HL-60 (cell line): Measurements from ENCODE around the gene CTNND2.

Source experiments
- DNase-seq, 2 experiments: peaks; one replicate each; pipeline ENCODE4 v3.0.0-alpha.2; 2010 to 2020; ENCODE audit warnings: low read depth in 1 of 2, low spot score in 1 of 2
- H3K27ac ChIP-seq: fragments of 250-450 bp; sonication (Bioruptor Pico); replicated peaks from 2 replicates; pipeline ENCODE4 v1.5.1; 2020; ENCODE audit warnings: mild to moderate bottlenecking, moderate library complexity
- H3K27me3 ChIP-seq: fragments of 250-450 bp; sonication (Bioruptor Pico); 2 replicates; pipeline ENCODE4 v1.5.1; 2021; ENCODE audit warnings: mild to moderate bottlenecking, moderate library complexity; ENCODE audit not compliant: insufficient read depth, poor library complexity, severe bottlenecking
- H3K4me3 ChIP-seq: replicated peaks from 2 replicates; pipeline ENCODE4 v1.5.1; 2011; ENCODE audit warnings: mild to moderate bottlenecking, control low read depth, low read length; ENCODE audit not compliant: insufficient read depth
- GABPA ChIP-seq: IDR thresholded peaks from 2 replicates; pipeline ENCODE4 v1.6.1; 2012; ENCODE audit warnings: low read depth
- POLR2AphosphoS5 ChIP-seq: IDR thresholded peaks from 2 replicates; pipeline ENCODE4 v1.6.1; 2012; ENCODE audit warnings: low read depth
- SPI1 ChIP-seq: IDR thresholded peaks from 2 replicates; pipeline ENCODE4 v1.6.1; 2012; ENCODE audit warnings: low read depth, mild to moderate bottlenecking, borderline replicate concordance
- TF ChIP-seq, protein P1 (sequence below): IDR thresholded peaks from one replicate; pipeline ENCODE4 v1.5.1; 2011; ENCODE audit warnings: low read length, control low read depth, inconsistent platforms; ENCODE audit not compliant: insufficient read depth
- TF ChIP-seq, protein P2 (sequence below): IDR thresholded peaks from 2 replicates; pipeline ENCODE4 v1.6.1; 2012; ENCODE audit warnings: low read depth; ENCODE audit not compliant: insufficient replicate concordance

Gene CTNND2

DNA sequence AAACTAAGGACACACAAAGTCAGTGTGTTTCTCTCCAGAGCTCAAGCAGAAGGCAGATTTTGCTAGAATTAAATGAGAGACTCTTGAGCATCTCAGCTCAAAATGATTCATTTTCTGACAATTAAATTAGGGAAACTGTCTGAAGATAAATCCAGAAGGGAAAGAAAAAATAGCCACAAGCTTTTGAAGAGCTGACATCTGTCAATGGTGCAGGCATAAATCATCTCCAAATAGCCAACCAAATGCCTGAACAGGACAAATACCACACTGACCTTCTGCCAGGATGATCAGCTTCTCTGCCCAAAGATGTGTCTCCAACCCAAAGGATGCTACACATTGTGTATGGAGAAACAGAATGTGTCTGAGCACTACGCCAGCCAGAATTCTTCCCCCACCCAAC, 199.3 kb downstream of the CTNND2 start:
- DNase-seq: no peak
- TF ChIP-seq GABPA: no peak
- TF ChIP-seq, protein P1, sequence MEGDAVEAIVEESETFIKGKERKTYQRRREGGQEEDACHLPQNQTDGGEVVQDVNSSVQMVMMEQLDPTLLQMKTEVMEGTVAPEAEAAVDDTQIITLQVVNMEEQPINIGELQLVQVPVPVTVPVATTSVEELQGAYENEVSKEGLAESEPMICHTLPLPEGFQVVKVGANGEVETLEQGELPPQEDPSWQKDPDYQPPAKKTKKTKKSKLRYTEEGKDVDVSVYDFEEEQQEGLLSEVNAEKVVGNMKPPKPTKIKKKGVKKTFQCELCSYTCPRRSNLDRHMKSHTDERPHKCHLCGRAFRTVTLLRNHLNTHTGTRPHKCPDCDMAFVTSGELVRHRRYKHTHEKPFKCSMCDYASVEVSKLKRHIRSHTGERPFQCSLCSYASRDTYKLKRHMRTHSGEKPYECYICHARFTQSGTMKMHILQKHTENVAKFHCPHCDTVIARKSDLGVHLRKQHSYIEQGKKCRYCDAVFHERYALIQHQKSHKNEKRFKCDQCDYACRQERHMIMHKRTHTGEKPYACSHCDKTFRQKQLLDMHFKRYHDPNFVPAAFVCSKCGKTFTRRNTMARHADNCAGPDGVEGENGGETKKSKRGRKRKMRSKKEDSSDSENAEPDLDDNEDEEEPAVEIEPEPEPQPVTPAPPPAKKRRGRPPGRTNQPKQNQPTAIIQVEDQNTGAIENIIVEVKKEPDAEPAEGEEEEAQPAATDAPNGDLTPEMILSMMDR: no peak
- no peak for TF ChIP-seq SPI1
- no peak for TF ChIP-seq POLR2AphosphoS5
- TF ChIP-seq, protein P2, sequence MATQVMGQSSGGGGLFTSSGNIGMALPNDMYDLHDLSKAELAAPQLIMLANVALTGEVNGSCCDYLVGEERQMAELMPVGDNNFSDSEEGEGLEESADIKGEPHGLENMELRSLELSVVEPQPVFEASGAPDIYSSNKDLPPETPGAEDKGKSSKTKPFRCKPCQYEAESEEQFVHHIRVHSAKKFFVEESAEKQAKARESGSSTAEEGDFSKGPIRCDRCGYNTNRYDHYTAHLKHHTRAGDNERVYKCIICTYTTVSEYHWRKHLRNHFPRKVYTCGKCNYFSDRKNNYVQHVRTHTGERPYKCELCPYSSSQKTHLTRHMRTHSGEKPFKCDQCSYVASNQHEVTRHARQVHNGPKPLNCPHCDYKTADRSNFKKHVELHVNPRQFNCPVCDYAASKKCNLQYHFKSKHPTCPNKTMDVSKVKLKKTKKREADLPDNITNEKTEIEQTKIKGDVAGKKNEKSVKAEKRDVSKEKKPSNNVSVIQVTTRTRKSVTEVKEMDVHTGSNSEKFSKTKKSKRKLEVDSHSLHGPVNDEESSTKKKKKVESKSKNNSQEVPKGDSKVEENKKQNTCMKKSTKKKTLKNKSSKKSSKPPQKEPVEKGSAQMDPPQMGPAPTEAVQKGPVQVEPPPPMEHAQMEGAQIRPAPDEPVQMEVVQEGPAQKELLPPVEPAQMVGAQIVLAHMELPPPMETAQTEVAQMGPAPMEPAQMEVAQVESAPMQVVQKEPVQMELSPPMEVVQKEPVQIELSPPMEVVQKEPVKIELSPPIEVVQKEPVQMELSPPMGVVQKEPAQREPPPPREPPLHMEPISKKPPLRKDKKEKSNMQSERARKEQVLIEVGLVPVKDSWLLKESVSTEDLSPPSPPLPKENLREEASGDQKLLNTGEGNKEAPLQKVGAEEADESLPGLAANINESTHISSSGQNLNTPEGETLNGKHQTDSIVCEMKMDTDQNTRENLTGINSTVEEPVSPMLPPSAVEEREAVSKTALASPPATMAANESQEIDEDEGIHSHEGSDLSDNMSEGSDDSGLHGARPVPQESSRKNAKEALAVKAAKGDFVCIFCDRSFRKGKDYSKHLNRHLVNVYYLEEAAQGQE: no peak
- H3K27ac ChIP-seq: no peak overlapping the region
- H3K4me3 ChIP-seq: no peak overlapping the region
- no peaks in the 10 kb centered on the region for H3K27me3 ChIP-seq

DNA sequence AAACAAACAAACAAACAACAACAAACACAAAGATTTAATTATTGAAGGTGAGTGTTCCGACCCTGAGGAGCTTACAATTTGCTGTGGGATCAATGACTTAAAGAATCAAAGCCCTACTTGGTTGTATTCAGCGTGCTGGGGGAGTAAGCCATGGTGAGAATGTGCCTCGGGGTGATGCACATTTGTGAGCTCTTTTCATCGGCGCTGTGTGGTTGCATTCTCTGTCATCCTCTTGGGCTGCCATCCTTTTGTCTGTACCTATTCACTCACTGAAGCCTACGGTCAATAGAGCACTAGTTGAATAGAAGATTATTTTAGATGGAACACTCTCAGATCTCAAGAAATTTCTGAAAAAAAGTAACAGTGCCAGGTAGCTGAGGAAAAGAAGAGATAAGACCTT, 203.9 kb downstream of the CTNND2 start:
- Histone ChIP-seq H3K4me3 (no peak overlapping the region), H3K27ac (no peak overlapping the region), H3K27me3 (no peaks in the 10 kb centered on the region)
- DNase-seq: no peak
- TF ChIP-seq, protein P2: no peak
- TF ChIP-seq SPI1 (no peak), GABPA (no peak)

DNA sequence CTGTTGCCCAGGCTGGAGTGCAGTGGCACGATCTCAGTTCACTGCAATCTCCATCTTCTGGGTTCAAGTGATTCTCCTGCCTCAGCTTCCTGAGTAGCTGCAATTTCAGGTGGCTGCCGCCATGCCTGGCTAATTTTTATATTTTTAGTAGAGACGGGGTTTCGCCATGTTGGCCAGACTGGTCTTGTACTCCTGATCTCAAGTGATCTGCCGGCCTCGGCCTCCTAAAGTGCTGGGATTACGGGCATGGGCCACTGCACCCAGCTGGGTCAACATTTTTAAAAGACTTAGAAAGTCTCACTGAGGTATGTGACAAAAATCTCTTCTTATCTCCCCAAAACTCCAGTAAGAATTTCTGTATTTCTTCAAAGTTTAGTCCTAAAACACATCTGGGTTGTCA, 211.6 kb downstream of the CTNND2 start:
- no peak for DNase-seq
- TF ChIP-seq GABPA (no peak), SPI1 (no peak), POLR2AphosphoS5 (no peak)
- TF ChIP-seq, protein P1: no peak
- TF ChIP-seq, protein P2: no peak
- Histone ChIP-seq H3K27me3 (no peaks in the 10 kb centered on the region), H3K27ac (no peak overlapping the region), H3K4me3 (no peak overlapping the region)

DNA sequence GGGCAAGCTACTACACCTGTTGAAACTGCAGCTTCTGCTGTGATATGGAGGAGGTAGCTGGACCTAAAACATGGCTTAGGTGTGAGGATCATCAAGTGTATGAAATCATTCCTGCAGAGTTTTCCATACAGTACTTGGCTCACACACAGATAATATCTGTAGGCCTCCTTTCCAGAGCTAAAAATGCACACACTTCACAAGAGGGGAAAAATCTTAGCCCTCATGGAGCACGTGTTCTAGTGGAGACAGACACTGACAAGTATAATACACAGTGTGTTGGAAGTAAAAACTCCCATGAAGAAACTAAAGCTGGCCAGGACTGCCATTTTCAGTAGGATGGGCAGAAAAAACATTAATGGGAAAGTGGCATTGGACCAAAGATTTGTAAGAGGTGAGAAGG, 216.7 kb downstream of the CTNND2 start:
- Histone ChIP-seq H3K4me3 (no peak overlapping the region), H3K27me3 (no peaks in the 10 kb centered on the region), H3K27ac (no peak overlapping the region)
- TF ChIP-seq SPI1 (no peak), GABPA (no peak), POLR2AphosphoS5 (no peak)
- TF ChIP-seq, protein P1: no peak
- TF ChIP-seq, protein P2: no peak
- no peak for DNase-seq
